Left colon (tissue), 2 donors: ENCODE measurements around the gene ANO8. TPM values are rescaled to one million over a fixed set of nuclear protein-coding genes. Genes with fewer than 3 reads are reported as not detected.
A peak's percentile ranks its signal among the peaks of the same experiment; 100 is the strongest.

ENCODE experiments used
- ATAC-seq: fragments of 200-7000 bp; cut with Tn5 transposase; one replicate; pipeline ENCODE4 v1.9.1; 2020; ENCODE audit warnings: mild to moderate bottlenecking, moderate library complexity
- DNase-seq, 2 donors: peaks; one replicate each; pipeline ENCODE4 v3.0.0-alpha.2; 2020
- intact Hi-C, 2 donors: fragments of 100-400 bp; cut with DNase I in 1 of 2; cut with micrococcal nuclease in 1 of 2; formaldehyde crosslinking; loops; one replicate each; pipeline versions ENCODE4 v1.11.2 to v1.14.0; 2022; cut with DNase I, micrococcal nuclease
- total RNA-seq, 2 donors: library from RNA; stranded (reverse); fragmentation: NEBNext Ultra II Directional; extraction: Animal tissue kit (Norgen Biotek cat#: 25700); gene quantifications; one replicate each; pipeline ENCODE4 v1.2.1, GENCODE V29; 2021
- donor health status: DM: no; HTN: no; CAD: no.
- donor health status: DM: yes; HTN: yes; CAD: no.

ANO8 gene
- total RNA-seq, 2 donors from 2014 or later = 8.4 to 10.8 TPM

DNA sequence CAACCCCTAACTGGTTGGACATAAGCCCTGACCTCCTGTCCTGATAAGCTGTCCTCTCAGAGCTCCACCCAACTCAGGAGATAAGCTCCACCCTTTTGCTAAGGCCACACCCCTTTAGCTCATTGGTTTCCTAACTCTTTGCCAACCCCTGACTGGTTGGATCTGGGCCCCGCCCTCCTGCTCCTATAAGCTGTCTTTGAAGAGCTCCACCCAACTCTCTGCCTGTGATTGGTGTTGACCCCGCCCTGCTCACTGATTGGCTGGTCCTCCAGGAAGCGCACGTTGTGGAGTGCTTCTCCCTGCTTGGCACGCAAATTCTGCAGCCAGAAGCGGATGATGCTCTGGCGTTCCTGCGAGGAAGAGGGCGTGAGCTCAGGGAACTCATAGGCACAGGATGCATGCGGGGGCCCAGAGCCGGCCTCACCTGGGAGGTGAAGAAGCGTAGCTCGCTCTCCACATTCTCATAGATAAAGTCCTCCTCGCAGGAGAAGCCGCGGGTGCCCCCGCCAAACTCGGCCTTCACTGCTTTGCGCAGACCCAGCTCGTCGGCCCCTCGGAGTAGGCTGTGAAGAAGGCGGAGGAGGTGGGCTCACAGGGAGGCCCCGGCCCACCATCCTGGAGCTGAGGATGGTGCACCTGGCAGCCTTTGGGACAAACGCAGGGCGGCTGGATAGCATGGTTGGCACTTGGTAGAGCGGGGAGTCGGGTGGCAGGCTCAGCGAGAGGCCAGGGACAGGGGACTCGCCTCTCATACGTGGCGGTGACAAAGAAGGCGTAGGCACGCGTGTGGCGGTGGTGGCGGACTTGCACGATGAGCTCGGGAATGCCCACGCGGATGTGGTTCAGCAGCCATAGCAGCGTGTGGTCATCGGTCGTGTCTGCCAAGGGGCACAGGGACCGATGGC, 1.7 kb downstream of the ANO8 start:
- intact Hi-C loops = no loop called here
- DNase-seq = peak in 1 of 2 donors; percentile 35

DNA sequence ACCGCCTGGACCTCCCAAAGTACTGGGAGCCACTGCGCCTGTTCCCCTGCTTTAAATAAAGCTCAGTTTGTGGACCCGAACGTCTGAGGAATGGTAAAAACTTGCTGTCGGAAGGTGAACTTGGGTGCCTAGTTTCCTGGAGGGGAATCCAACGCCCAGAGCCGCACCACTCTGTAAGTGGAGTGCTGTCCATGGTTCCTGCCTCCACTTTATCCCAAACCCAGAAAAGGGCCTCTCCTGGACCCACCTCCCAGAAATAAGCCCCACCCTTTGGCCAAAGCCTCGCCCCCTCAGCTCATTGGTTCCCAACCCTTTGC, 2.3 kb downstream of the ANO8 start:
- ATAC-seq (no peak), DNase-seq (no peak)
- intact Hi-C loops = no loop called here

More for the DNA sequence above, 1.7 kb downstream of the ANO8 start:
- ATAC-seq = no peak

GRCh38 chr19:17331045-17331558, 3.6 kb downstream of the ANO8 start:
- no peak for ATAC-seq
- intact Hi-C loops = no loop called here
- peak in 1 of 2 donors; percentile 16 for DNase-seq

- intact Hi-C loops = no loop called here
- peak in 1 of 2 donors; percentile 10 for DNase-seq
These were observed 4.2 kb downstream of the ANO8 start for GRCh38 chr19:17330262-17331044.

GRCh38 chr19:17329366-17330261, 5.0 kb downstream of the ANO8 start:
- ATAC-seq = no peak
- no peak for DNase-seq
- intact Hi-C loops = no loop called here

More at GRCh38 chr19:17330262-17331044, 4.2 kb downstream of the ANO8 start:
- ATAC-seq = no peak

DNA sequence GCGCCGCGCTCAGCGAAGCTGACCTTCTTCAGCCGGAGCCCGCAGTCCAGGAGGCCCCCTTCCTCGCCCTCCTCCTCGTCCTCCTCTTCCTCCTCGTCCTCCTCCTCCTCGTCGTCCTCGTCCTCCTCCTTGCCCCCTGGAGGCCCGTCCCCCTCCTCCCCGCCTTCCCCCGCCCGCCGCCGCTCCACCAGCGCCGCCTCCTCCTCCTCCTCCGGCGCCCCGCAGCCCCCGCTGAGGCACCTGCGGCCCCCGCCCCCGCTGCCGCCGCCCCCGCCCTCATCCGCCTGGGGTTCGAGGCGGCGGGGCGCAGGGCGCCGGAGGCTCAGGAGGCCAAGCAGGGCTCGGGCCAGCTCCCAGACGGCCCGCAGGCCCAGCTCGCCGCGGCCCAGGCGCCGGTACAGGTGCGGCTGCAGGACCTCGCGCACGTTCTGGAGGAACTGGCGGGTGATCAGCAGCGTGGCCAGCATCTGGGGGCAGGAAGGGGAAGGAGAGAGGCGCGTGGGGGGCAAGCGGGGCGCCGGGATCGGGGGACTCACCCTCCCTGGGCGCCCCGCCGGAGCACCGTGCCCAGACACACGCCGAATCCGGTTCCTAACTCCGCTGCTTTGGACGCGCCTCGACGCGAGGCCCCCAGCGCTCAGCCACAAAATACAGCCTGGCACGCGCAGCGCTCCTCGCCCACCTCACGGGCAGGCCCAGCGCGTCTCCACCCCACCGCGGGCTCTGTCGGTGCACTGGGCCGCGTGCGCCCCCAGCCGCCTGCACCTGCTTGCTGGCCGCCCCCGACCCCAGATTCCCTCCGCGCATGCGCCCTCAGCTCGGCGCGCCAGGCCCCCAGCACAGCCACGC, 5.9 kb downstream of the ANO8 start:
- ATAC-seq (peak; percentile 12), DNase-seq (peak in 1 of 2 donors; percentile 37)
- intact Hi-C loops = no loop called here

DNA sequence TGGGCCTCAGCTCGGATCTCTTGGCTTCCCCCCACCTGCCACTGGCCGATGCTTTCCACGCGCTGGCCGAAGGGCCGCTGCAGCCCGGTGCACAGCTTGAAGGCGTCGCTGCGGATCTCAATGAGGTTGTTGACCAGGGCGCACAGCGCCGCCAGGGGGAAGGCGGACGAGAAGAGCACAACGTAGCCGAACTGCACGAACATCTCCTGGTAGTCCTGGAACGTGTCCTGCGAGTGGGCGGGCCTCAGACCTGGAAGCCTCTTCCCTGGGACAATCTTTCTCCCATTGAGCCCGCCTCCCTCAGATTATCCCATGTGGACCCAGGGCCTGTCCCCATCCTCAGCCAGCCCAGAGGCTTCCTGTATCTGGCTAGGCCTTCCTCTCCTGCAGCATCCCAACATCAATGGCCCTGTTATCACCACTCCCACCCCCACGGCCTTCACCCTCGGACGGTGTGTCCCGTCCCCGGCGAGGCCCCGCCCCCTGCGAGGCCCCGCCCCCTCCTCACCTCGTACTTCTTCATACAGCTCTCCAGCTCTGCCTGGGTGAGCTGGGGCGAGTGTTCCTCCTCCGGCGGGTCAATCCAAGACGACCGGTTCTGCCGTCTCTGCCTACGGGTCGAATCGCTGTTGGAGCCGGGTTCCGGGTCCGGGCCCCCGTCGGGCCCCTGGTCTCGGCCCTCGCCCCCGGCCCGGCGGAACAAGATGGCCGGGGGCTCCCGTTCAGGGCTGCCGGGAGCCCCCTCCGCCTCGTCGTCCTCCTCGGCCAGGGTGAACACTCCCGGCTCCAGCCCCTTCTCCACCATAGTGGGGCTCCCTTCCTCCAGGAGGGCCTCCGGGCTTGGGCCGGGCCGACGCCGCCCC, 6.8 kb downstream of the ANO8 start:
- ATAC-seq (peak; percentile 84), DNase-seq (peak; percentile 90 to 91)
- intact Hi-C loops = no loop called here

- intact Hi-C loops = no loop called here
- ATAC-seq (no peak), DNase-seq (no peak)
These were observed 7.5 kb downstream of the ANO8 start for GRCh38 chr19:17327068-17327653.

- ATAC-seq = no peak
- DNase-seq = no peak
- intact Hi-C loops = no loop called here
These were observed 8.1 kb downstream of the ANO8 start for GRCh38 chr19:17326595-17326966.

DNA sequence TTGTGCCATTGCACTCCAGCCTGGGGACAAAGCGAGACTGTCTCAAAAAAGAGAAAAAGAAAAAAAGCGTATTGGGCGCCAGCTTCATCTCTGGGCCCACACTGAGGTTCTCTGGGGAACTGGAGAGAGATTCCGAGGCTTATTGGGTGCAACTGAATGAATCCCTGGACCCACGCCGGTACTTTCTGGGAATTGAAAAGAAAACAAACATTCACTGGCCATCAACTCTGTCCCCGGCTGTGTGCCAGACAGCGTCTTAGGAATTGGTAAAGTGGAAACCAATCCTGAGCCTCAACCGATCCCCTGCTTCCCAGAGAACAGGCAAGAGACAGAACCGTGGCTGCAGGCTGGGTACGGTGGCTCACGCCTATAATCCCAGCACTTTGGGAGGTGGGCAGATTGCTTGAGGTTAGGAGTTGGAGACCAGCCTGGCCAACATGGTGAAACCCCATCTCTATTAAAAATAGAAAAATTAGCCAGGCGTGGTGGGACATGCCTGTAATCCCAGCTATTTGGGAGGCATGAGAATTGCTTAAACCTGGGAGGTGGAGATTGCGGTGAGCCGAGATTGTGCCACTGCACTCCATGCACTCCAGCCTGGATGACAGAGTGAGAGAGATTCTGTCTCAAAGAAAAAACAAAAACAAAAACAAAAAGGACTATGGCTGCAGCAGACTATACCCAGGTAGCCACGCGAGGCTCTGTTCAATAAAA, 8.6 kb downstream of the ANO8 start:
- DNase-seq (peak in 1 of 2 donors; percentile 29), ATAC-seq (no peak)
- intact Hi-C loops = no loop called here

- intact Hi-C loops = no loop called here
- no peak for DNase-seq
- ATAC-seq = no peak
These were observed 9.5 kb downstream of the ANO8 start for GRCh38 chr19:17325133-17325532.

- ATAC-seq (no peak), DNase-seq (no peak)
- intact Hi-C loops = no loop called here
These were observed 10.1 kb downstream of the ANO8 start for GRCh38 chr19:17324357-17325114.

DNA sequence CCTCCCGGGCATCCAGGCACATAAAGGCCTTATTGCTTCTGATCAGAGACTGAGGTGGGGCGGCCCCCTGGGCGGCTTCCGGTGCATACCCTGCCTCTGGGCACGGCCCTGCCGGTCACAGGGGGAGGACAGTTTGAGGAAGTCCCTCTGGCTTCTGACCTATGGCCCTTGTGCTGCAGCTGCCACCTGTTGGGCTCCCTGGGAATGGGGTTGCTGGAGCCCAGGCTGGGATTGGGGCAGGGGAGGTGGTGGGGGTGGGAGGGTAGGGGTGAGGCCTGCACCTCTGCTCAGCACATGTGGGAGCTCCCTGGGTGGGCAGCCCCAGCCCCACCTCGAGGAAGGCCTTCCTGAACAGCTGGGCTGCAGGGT, 10.7 kb downstream of the ANO8 start:
- intact Hi-C loops = no loop called here
- ATAC-seq = no peak
- peak in 1 of 2 donors; percentile 43 for DNase-seq

DNA sequence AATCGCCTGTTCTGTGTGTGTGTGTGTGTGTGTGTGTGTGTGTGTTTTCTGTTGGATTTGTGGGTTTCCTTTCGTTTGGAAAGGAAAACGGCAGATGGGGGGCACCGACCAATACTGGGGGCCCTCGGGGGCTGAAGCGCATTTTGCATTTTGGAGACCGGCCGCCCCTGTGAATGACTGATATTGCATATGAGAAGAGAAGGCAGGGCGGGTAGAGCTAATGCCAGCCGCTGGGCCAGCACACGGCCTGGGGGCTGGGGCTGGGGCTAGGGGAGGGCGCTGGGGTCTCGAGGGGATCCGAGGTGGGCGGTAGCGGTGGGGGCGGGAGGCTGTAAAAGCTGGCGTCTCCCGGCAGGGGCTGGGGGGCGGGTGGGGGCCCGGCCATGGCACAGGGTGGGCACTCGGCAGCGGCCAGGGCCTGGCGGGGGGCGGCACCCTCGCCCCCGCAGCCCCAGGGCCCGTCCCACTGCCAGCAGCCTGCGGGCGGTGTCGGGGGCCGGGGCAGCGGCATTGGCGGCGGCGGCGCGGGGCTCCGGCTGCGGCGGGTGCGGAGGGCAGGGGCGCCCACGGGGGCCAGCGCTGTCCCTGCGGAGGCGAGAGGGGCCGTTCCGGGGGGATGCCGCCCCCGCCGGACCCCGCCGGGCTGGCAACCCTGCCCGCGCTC, 11.2 kb downstream of the ANO8 start:
- intact Hi-C loops = no loop called here
- no peak for ATAC-seq
- no peak for DNase-seq

GRCh38 chr19:17322854-17323253, 11.8 kb downstream of the ANO8 start:
- no peak for ATAC-seq
- intact Hi-C loops = no loop called here
- peak in 1 of 2 donors; percentile 14 for DNase-seq
